Astrocyte (in vitro differentiated cells and primary cell): ENCODE data around the gene TMA7B. TPM values are rescaled to one million over a fixed set of nuclear protein-coding genes. Genes with fewer than 3 reads are reported as not detected.

Experiments
- DNase-seq: peaks from one replicate; pipeline ENCODE4 v3.0.0-alpha.2; 2010; ENCODE audit warnings: low read depth
- FAIRE-seq: peaks from 2 replicates; lab custom pipeline; 2011; peaks lifted over from hg19 to GRCh38; lab: Jason Lieb, UNC
- H2AFZ ChIP-seq: 2 replicates; pipeline ENCODE4 v1.6.0; 2012; ENCODE audit warnings: low read depth, low read length, inconsistent platforms
- H3K27ac ChIP-seq: 2 replicates; pipeline ENCODE4 v1.5.1; 2011; ENCODE audit warnings: low read depth, low read length, inconsistent platforms
- H3K27me3 ChIP-seq: 2 replicates; pipeline ENCODE4 v1.6.0; 2011; ENCODE audit warnings: low read length, inconsistent platforms; ENCODE audit not compliant: insufficient read depth
- H3K36me3 ChIP-seq: 2 replicates; pipeline ENCODE4 v1.5.1; 2011; ENCODE audit warnings: low read length, inconsistent platforms; ENCODE audit not compliant: insufficient read depth
- H3K4me1 ChIP-seq: 2 replicates; pipeline ENCODE4 v1.5.1; 2011; ENCODE audit warnings: low read length, inconsistent platforms; ENCODE audit not compliant: insufficient read depth
- H3K4me2 ChIP-seq: 2 replicates; pipeline ENCODE4 v1.6.0; 2012; ENCODE audit warnings: low read length, inconsistent platforms
- H3K4me3 ChIP-seq: 2 replicates; pipeline ENCODE4 v1.5.1; 2011; ENCODE audit warnings: low read depth, mild to moderate bottlenecking, low read length, inconsistent platforms; ENCODE audit not compliant: insufficient read depth
- H3K79me2 ChIP-seq: 2 replicates; pipeline ENCODE4 v1.6.0; 2012; ENCODE audit warnings: mild to moderate bottlenecking, low read length, inconsistent platforms; ENCODE audit not compliant: insufficient read depth
- H3K9ac ChIP-seq: 2 replicates; pipeline ENCODE4 v1.6.0; 2012; ENCODE audit warnings: mild to moderate bottlenecking, low read length, inconsistent platforms
- H3K9me3 ChIP-seq: 2 replicates; pipeline ENCODE4 v1.5.1; 2012; ENCODE audit warnings: low read depth, mild to moderate bottlenecking, low read length, inconsistent platforms; ENCODE audit not compliant: insufficient read depth
- H4K20me1 ChIP-seq: 2 replicates; pipeline ENCODE4 v1.6.0; 2012; ENCODE audit warnings: low read length, inconsistent platforms; ENCODE audit not compliant: insufficient read depth
- H3K27ac Mint-ChIP-seq: one replicate; pipeline ENCODE4 v1.8.0; 2021; ENCODE audit warnings: mild to moderate bottlenecking, mixed read lengths; ENCODE audit not compliant: unreplicated experiment
- H3K27me3 Mint-ChIP-seq: one replicate; pipeline ENCODE4 v1.8.0; 2021; ENCODE audit warnings: low read depth, mixed read lengths; ENCODE audit not compliant: unreplicated experiment
- H3K36me3 Mint-ChIP-seq: one replicate; pipeline ENCODE4 v1.8.0; 2021; ENCODE audit warnings: low read depth, mixed read lengths; ENCODE audit not compliant: unreplicated experiment
- H3K4me1 Mint-ChIP-seq: one replicate; pipeline ENCODE4 v1.8.0; 2021; ENCODE audit warnings: low read depth, mixed read lengths; ENCODE audit not compliant: unreplicated experiment
- H3K4me3 Mint-ChIP-seq: one replicate; pipeline ENCODE4 v1.8.0; 2021; ENCODE audit warnings: mild to moderate bottlenecking, moderate library complexity, mixed read lengths; ENCODE audit not compliant: unreplicated experiment
- H3K9me3 Mint-ChIP-seq: one replicate; pipeline ENCODE4 v1.8.0; 2021; ENCODE audit warnings: mild to moderate bottlenecking, mixed read lengths; ENCODE audit not compliant: unreplicated experiment
- CTCF ChIP-seq: IDR thresholded peaks from 2 replicates; pipeline ENCODE4 v1.5.1; 2011; ENCODE audit warnings: low read depth, mild to moderate bottlenecking, inconsistent platforms, low read length, moderate library complexity; ENCODE audit not compliant: insufficient read depth
- EZH2 ChIP-seq: IDR thresholded peaks from 2 replicates; pipeline ENCODE4 v1.6.1; 2012; ENCODE audit warnings: mild to moderate bottlenecking, low read length, inconsistent platforms; ENCODE audit not compliant: insufficient read depth
- total RNA-seq: library from RNA; stranded (reverse); gene quantifications from 2 replicates; pipeline ENCODE4 v1.2.1, GENCODE V29; 2021

Gene TMA7B
- total RNA-seq, 1 donor from 2014 or later: not detected

GRCh38 chr22:40004836-40005235 is 44.6 kb downstream of the TMA7B start:
- H3K4me3 Mint-ChIP-seq: no peak overlapping the region
- no peak for FAIRE-seq

GRCh38 chr22:40006641-40007040 is 46.4 kb downstream of the TMA7B start:
- no peaks in the 10 kb centered on the region for H3K36me3 ChIP-seq
- H3K4me3 ChIP-seq: no peak overlapping the region
- H4K20me1 ChIP-seq: no peaks in the 10 kb centered on the region
- TF ChIP-seq CTCF (no peak), EZH2 (no peak)
- no peaks in the 10 kb centered on the region for H3K9me3 ChIP-seq
- H3K79me2 ChIP-seq: no peaks in the 10 kb centered on the region
- Mint-ChIP-seq H3K4me3 (no peak overlapping the region), H3K27me3 (peaks cover 18% of the 10 kb centered on the region), H3K9me3 (peaks cover 2% of the 10 kb centered on the region), H3K27ac (no peak overlapping the region), H3K4me1 (peaks cover 20% of the 10 kb centered on the region), H3K36me3 (no peaks in the 10 kb centered on the region)
- H3K9ac ChIP-seq: no peak overlapping the region
- peaks cover 29% of the 10 kb centered on the region for H3K27me3 ChIP-seq
- no peak for FAIRE-seq
- H3K27ac ChIP-seq: no peak overlapping the region
- no peak overlapping the region for H2AFZ ChIP-seq
- H3K4me2 ChIP-seq: no peak overlapping the region
- peaks cover 21% of the 10 kb centered on the region for H3K4me1 ChIP-seq
- no peak for DNase-seq

More at GRCh38 chr22:40004836-40005235, 44.6 kb downstream of the TMA7B start:
- Mint-ChIP-seq H3K9me3 (peaks cover 2% of the 10 kb centered on the region), H3K36me3 (no peaks in the 10 kb centered on the region), H3K27ac (no peak overlapping the region), H3K4me1 (peaks cover 20% of the 10 kb centered on the region), H3K27me3 (peaks cover 18% of the 10 kb centered on the region)
- H2AFZ ChIP-seq: no peak overlapping the region
- H3K36me3 ChIP-seq: no peaks in the 10 kb centered on the region
- no peak overlapping the region for H3K9ac ChIP-seq
- peaks cover 19% of the 10 kb centered on the region for H3K27me3 ChIP-seq
- no peaks in the 10 kb centered on the region for H4K20me1 ChIP-seq
- no peaks in the 10 kb centered on the region for H3K79me2 ChIP-seq
- DNase-seq: no peak
- H3K4me3 ChIP-seq: no peak overlapping the region
- H3K9me3 ChIP-seq: no peaks in the 10 kb centered on the region
- no peak overlapping the region for H3K4me2 ChIP-seq
- no peak overlapping the region for H3K27ac ChIP-seq
- TF ChIP-seq CTCF: no peak
- no peak for TF ChIP-seq EZH2
- H3K4me1 ChIP-seq: peaks cover 18% of the 10 kb centered on the region

- peaks cover 22% of the 10 kb centered on the region for H3K27me3 ChIP-seq
- H3K9me3 ChIP-seq: no peaks in the 10 kb centered on the region
- no peaks in the 10 kb centered on the region for H4K20me1 ChIP-seq
- peaks cover 21% of the 10 kb centered on the region for H3K4me1 ChIP-seq
- no peak overlapping the region for H3K4me3 ChIP-seq
- no peaks in the 10 kb centered on the region for H3K79me2 ChIP-seq
- peaks cover 18% of the 10 kb centered on the region for H3K27me3 Mint-ChIP-seq
- H3K4me2 ChIP-seq: no peak overlapping the region
- no peaks in the 10 kb centered on the region for H3K36me3 Mint-ChIP-seq
- no peak for DNase-seq
- H3K4me1 Mint-ChIP-seq: peaks cover 22% of the 10 kb centered on the region
- no peak for FAIRE-seq
- no peak overlapping the region for H3K9ac ChIP-seq
- no peak overlapping the region for H2AFZ ChIP-seq
- H3K27ac Mint-ChIP-seq: peak overlapping the region; percentile 6
- TF ChIP-seq EZH2 (no peak), CTCF (no peak)
- H3K27ac ChIP-seq: no peak overlapping the region
- H3K9me3 Mint-ChIP-seq: peaks cover 2% of the 10 kb centered on the region
- H3K36me3 ChIP-seq: no peaks in the 10 kb centered on the region
- H3K4me3 Mint-ChIP-seq: no peak overlapping the region
These were observed 47.9 kb downstream of the TMA7B start for GRCh38 chr22:40007853-40008710.
